Gastrocnemius medialis (tissue), 4 donors: ENCODE data around the gene AURKAIP1. TPM values are rescaled to one million over a fixed set of nuclear protein-coding genes. Genes with fewer than 3 reads are reported as not detected.

Experiments
- ATAC-seq, 2 donors: fragments of 150-250 bp; one replicate each; pipeline ENCODE4 v1.9.1; 2016
- DNase-seq, 2 donors: peaks; one replicate each; pipeline ENCODE4 v3.0.0-alpha.2; 2019
- H3K27ac ChIP-seq, 4 donors: fragments of 200-600 bp; sonication (generic); 1 replicate in 1 of 4; 2 replicates in 3 of 4; pipeline ENCODE4 v1.5.1; 2016 to 2018; ENCODE audit warnings: mild to moderate bottlenecking in 2 of 4, moderate library complexity in 1 of 4
- H3K27me3 ChIP-seq, 3 donors: fragments of 200-600 bp; sonication (generic) in 2 of 3; 1 replicate in 1 of 3; 2 replicates in 2 of 3; pipeline versions ENCODE4 v1.5.1 to v1.6.0; 2016 to 2019; ENCODE audit warnings: mild to moderate bottlenecking in 1 of 3, moderate library complexity in 1 of 3
- H3K36me3 ChIP-seq, 2 donors: fragments of 200-600 bp; sonication (generic) in 1 of 2; one replicate each; pipeline ENCODE4 v1.5.1; 2017 to 2018
- H3K4me1 ChIP-seq, 2 donors: fragments of 200-600 bp; sonication (generic) in 1 of 2; one replicate each; pipeline ENCODE4 v1.5.1; 2016 to 2017; ENCODE audit warnings: mild to moderate bottlenecking in 2 of 2
- H3K4me3 ChIP-seq, 4 donors: fragments of 200-600 bp; sonication (generic) in 3 of 4; 1 replicate in 1 of 4; 2 replicates in 3 of 4; pipeline ENCODE4 v1.5.1; 2016 to 2019; ENCODE audit warnings: mild to moderate bottlenecking in 2 of 4
- H3K9me3 ChIP-seq, 3 donors: fragments of 200-600 bp; sonication (generic) in 2 of 3; 1 replicate in 1 of 3; 2 replicates in 2 of 3; pipeline ENCODE4 v1.5.1; 2016 to 2019
- CTCF ChIP-seq, 5 experiments: fragments of 450-650 bp in 3 of 5; fragments of 200-600 bp in 2 of 5; sonication (generic) in 2 of 5; IDR thresholded peaks in 4 of 5; conservative IDR thresholded peaks in 1 of 5; 1 replicate in 4 of 5; 2 replicates in 1 of 5; pipeline ENCODE4 v1.5.1; 2016 to 2019; ENCODE audit warnings: antibody characterized with exemption in 5 of 5, mild to moderate bottlenecking in 3 of 5, moderate library complexity in 3 of 5
- POLR2A ChIP-seq, 2 donors: fragments of 450-650 bp; IDR thresholded peaks; one replicate each; pipeline ENCODE4 v1.6.1; 2017; ENCODE audit warnings: antibody characterized with exemption in 2 of 2, mild to moderate bottlenecking in 2 of 2, moderate library complexity in 2 of 2
- in situ Hi-C, 4 donors: fragments of 200-750 bp; cut with MboI; loops; one replicate each; pipeline versions ENCODE4 v1.15.0 to v1.8.0; 2017; ENCODE audit warnings: low sequenced_read_pairs in 4 of 4
- intact Hi-C: fragments of 100-400 bp; cut with DNase I; formaldehyde crosslinking; loops from one replicate; pipeline ENCODE4 v1.15.1; 2023; ENCODE audit warnings: low total_unique reads
- total RNA-seq, 4 donors: library from RNA; depleted of rRNA; stranded (reverse); fragments of >200 nt; gene quantifications; one replicate each; pipeline versions ENCODE4 v1.1.0 to v1.2.3, GENCODE V29; 2016

The AURKAIP1 gene
- 100 to 1,000 TPM; 165 to 450 (median 234) TPM for total RNA-seq

DNA sequence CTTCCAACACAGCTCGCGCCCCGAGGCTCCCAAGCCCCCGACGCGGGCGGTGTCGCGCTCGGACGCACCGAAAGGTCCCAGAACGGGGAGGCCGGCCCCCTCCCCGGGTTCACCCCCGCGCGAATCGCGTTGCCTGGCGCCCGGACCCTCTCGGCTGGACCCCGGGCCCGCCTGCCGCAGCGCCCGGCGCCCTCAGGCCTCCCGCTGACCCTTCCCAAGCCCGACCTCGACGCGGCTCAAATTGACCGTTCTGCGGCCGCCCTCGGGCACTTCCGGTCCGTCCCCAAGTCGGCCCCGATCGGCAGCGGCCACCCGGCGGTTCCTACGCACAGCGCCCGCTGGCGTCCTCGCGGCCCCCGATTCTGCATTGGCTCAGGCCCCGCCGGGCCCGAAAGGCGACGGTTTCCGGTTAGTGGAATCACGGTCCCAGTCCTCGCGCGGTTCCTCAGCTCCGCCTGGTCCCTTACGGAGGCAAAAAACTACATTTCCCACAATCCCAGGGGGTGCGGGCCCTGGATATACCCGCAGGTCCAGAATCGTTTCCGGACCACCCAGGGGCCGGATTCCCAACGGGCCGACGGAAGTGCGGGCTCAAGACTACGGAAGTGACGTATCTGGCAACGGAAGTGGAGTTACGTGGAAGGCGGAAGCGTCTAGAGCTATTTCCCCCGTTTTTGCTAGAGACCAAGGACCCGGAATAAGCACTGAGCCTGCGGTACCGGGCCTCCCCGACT, at the start of gene AURKAIP1:
AURKAIP1 (minus strand) TSS at position 279 of the 734 bp plus-strand sequence. CDS start 451 bp downstream, outside the sequence.
- in situ Hi-C loops (no loop called here), intact Hi-C loops (loop anchor here (1.0 to 10.0 kb wide), 7 partner anchors 24 to 259 kb away; partner anchors contain the start of genes C1orf159, CCNL2, DVL1 and MRPL20)
- H3K27me3 ChIP-seq, result no peaks in the 10 kb centered on the region
- DNase-seq, result peak; percentile 99
- peaks cover 28 to 38% of the 10 kb centered on the region in 2 donors for H3K4me1 ChIP-seq
- peak within 1 kb of the TSS; percentile 80 to 95 (median 94) for H3K4me3 ChIP-seq
- peaks cover 0 to 11% of the 10 kb centered on the region in 2 donors for H3K36me3 ChIP-seq
- H3K27ac ChIP-seq, result peak within 1 kb of the TSS; percentile 83 to 96 (median 94)
- TF ChIP-seq POLR2A (IDR thresholded peaks at IDR 0.05) (peak; percentile 67 to 79), CTCF (IDR thresholded peaks at IDR 0.05 in 4 of 5, conservative IDR thresholded peaks at IDR 0.05 in 1 of 5) (peak; percentile 23 to 37 (median 30))
- no peaks in the 10 kb centered on the region for H3K9me3 ChIP-seq
- peak; percentile 95 to 97 for ATAC-seq

- intact Hi-C loops (no loop called here), in situ Hi-C loops (no loop called here)
- no peak for DNase-seq
These were observed 49.7 kb upstream of the AURKAIP1 start for GRCh38 chr1:1424707-1425106.

GRCh38 chr1:1423245-1423597, 48.2 kb upstream of the AURKAIP1 start:
- TF ChIP-seq POLR2A (IDR thresholded peaks at IDR 0.05) (no peak), CTCF (IDR thresholded peaks at IDR 0.05 in 4 of 5, conservative IDR thresholded peaks at IDR 0.05 in 1 of 5) (no peak)
- intact Hi-C loops, result no loop called here
- H3K27ac ChIP-seq, result no peak overlapping the region
- peaks cover 0 to 3% of the 10 kb centered on the region in 2 donors for H3K4me1 ChIP-seq
- no peak for DNase-seq
- in situ Hi-C loops, result no loop called here
- no peak for ATAC-seq
- peaks cover 0 to 5% (median 2%) of the 10 kb centered on the region in 3 donors for H3K27me3 ChIP-seq
- H3K9me3 ChIP-seq, result no peaks in the 10 kb centered on the region
- no peaks in the 10 kb centered on the region for H3K36me3 ChIP-seq
- no peak overlapping the region for H3K4me3 ChIP-seq

More at GRCh38 chr1:1424707-1425106, 49.7 kb upstream of the AURKAIP1 start:
- no peak for ATAC-seq
- Histone ChIP-seq H3K4me1 (peaks cover 3 to 5% of the 10 kb centered on the region in 2 donors), H3K4me3 (no peak overlapping the region), H3K27me3 (peaks cover 2 to 9% (median 4%) of the 10 kb centered on the region in 3 donors), H3K9me3 (no peaks in the 10 kb centered on the region), H3K36me3 (no peaks in the 10 kb centered on the region), H3K27ac (no peak overlapping the region)
- no peak for TF ChIP-seq POLR2A (IDR thresholded peaks at IDR 0.05)

- no peak overlapping the region for H3K27ac ChIP-seq
- H3K4me1 ChIP-seq, result peaks cover 0 to 3% of the 10 kb centered on the region in 2 donors
- peaks cover 0 to 3% (median 0%) of the 10 kb centered on the region in 3 donors for H3K27me3 ChIP-seq
- ATAC-seq, result no peak
- no peak for DNase-seq
- no peaks in the 10 kb centered on the region for H3K9me3 ChIP-seq
- TF ChIP-seq POLR2A (IDR thresholded peaks at IDR 0.05), result no peak
- no peak for TF ChIP-seq CTCF (IDR thresholded peaks at IDR 0.05 in 4 of 5, conservative IDR thresholded peaks at IDR 0.05 in 1 of 5)
- H3K36me3 ChIP-seq, result no peaks in the 10 kb centered on the region
- in situ Hi-C loops (no loop called here), intact Hi-C loops (no loop called here)
- H3K4me3 ChIP-seq, result no peak overlapping the region
These were observed 47.6 kb upstream of the AURKAIP1 start for GRCh38 chr1:1422465-1423244.
